HepG2 (cell line): ENCODE results near the gene PHF13. TPM values are rescaled to one million over a fixed set of nuclear protein-coding genes. Genes with fewer than 3 reads are reported as not detected.

Experiments used
- AGO2 ChIP-seq: fragments of 200-400 bp; formaldehyde crosslinking; optimal IDR thresholded peaks from 2 replicates; pipeline ENCODE3; 2017; ENCODE audit warnings: mild to moderate bottlenecking, low read depth, low read length, moderate library complexity
- ATF2 ChIP-seq: sonication (generic); formaldehyde crosslinking; IDR thresholded peaks from 2 replicates; pipeline ENCODE4 v1.4.0; 2020; ENCODE audit warnings: missing genetic modification reagents
- ELF4 ChIP-seq: sonication (generic); formaldehyde crosslinking; IDR thresholded peaks from 2 replicates; pipeline ENCODE4 v1.5.0; 2020; ENCODE audit warnings: missing genetic modification reagents, mild to moderate bottlenecking, moderate library complexity, borderline replicate concordance
- HOMEZ ChIP-seq: IDR thresholded peaks from 2 replicates; pipeline ENCODE4 v1.6.1; 2016; ENCODE audit warnings: low read depth
- IRF1 ChIP-seq: sonication (generic); formaldehyde crosslinking; IDR thresholded peaks from 2 replicates; pipeline ENCODE4 v1.4.0; 2020; ENCODE audit warnings: low read depth, mild to moderate bottlenecking, missing genetic modification reagents
- MYNN ChIP-seq: sonication (generic); formaldehyde crosslinking; IDR thresholded peaks from 2 replicates; pipeline ENCODE4 v1.4.0; 2020; ENCODE audit warnings: mild to moderate bottlenecking, low read depth, missing genetic modification reagents
- NR0B2 ChIP-seq: sonication (generic); formaldehyde crosslinking; IDR thresholded peaks from 2 replicates; pipeline ENCODE4 v1.4.0; 2020; ENCODE audit warnings: mild to moderate bottlenecking, missing genetic modification reagents
- POGK ChIP-seq: sonication (generic); formaldehyde crosslinking; conservative IDR thresholded peaks from 2 replicates; pipeline ENCODE4 v1.8.0; 2022; ENCODE audit warnings: mild to moderate bottlenecking, moderate library complexity, missing genetic modification reagents
- PRMT3 ChIP-seq: sonication (generic); formaldehyde crosslinking; IDR thresholded peaks from 2 replicates; pipeline ENCODE4 v1.8.1; 2022; ENCODE audit warnings: low read depth, mild to moderate bottlenecking, moderate library complexity, missing genetic modification reagents, borderline replicate concordance
- PTBP1 ChIP-seq: fragments of 200-400 bp; formaldehyde crosslinking; IDR thresholded peaks from 2 replicates; pipeline ENCODE4 v1.6.1; 2018; ENCODE audit warnings: low read length, low read depth; ENCODE audit not compliant: poor library complexity, severe bottlenecking
- SALL2 ChIP-seq: sonication (generic); formaldehyde crosslinking; IDR thresholded peaks from 2 replicates; pipeline ENCODE4 v1.8.1; 2023; ENCODE audit warnings: mild to moderate bottlenecking, missing genetic modification reagents, inconsistent platforms
- TCF12 ChIP-seq, 2 experiments: fragments of 450-650 bp in 1 of 2; sonication (generic) in 1 of 2; formaldehyde crosslinking in 1 of 2; IDR thresholded peaks; 2 replicates each; pipeline versions ENCODE4 v1.6.1 to v1.8.0; 2017 to 2022; ENCODE audit warnings: antibody characterized with exemption in 1 of 2, mild to moderate bottlenecking in 1 of 2, missing genetic modification reagents in 1 of 2, moderate library complexity in 1 of 2
- ZBTB14 ChIP-seq: sonication (generic); formaldehyde crosslinking; IDR thresholded peaks from 2 replicates; pipeline ENCODE4 v1.4.0; 2020; ENCODE audit warnings: missing genetic modification reagents
- ZMAT3 ChIP-seq: sonication (generic); formaldehyde crosslinking; conservative IDR thresholded peaks from 2 replicates; pipeline ENCODE4 v1.7.0; 2021; ENCODE audit warnings: missing genetic modification reagents
- ZNF17 ChIP-seq: sonication (generic); formaldehyde crosslinking; IDR thresholded peaks from 2 replicates; pipeline ENCODE4 v1.5.0; 2020; ENCODE audit warnings: mild to moderate bottlenecking, missing genetic modification reagents
- ZNF337 ChIP-seq: sonication (generic); formaldehyde crosslinking; IDR thresholded peaks from 2 replicates; pipeline ENCODE4 v1.5.1; 2020; ENCODE audit warnings: missing genetic modification reagents, low read depth, mild to moderate bottlenecking, borderline replicate concordance
- ZNF468 ChIP-seq: sonication (generic); formaldehyde crosslinking; IDR thresholded peaks from 2 replicates; pipeline ENCODE4 v1.8.0; 2022; ENCODE audit warnings: mild to moderate bottlenecking, moderate library complexity, missing genetic modification reagents
- ZNF530 ChIP-seq: sonication (generic); formaldehyde crosslinking; IDR thresholded peaks from 2 replicates; pipeline ENCODE4 v1.5.0; 2020; ENCODE audit warnings: low read depth, mild to moderate bottlenecking, missing genetic modification reagents
- ZNF547 ChIP-seq: sonication (generic); formaldehyde crosslinking; IDR thresholded peaks from 2 replicates; pipeline ENCODE4 v1.5.1; 2020; ENCODE audit warnings: mild to moderate bottlenecking, missing genetic modification reagents
- ZNF549 ChIP-seq: sonication (generic); formaldehyde crosslinking; IDR thresholded peaks from 2 replicates; pipeline ENCODE4 v1.5.0; 2020; ENCODE audit warnings: missing genetic modification reagents
- ZNF75D ChIP-seq: sonication (generic); formaldehyde crosslinking; IDR thresholded peaks from 2 replicates; pipeline ENCODE4 v1.8.1; 2023; ENCODE audit warnings: missing genetic modification reagents, mild to moderate bottlenecking, borderline replicate concordance
- polyA plus RNA-seq, 8 experiments: library from polyadenylated mRNA; depleted of rRNA in 3 of 8; stranded (reverse) in 7 of 8; unstranded in 1 of 8; fragments of >200 nt; fragmentation: Illumina TruSeq in 4 of 8; extraction: Trizol in 4 of 8; gene quantifications; 2 replicates each; pipeline versions ENCODE4 v1.2.1 to v1.2.3, GENCODE V29; 2011 to 2016; ENCODE audit warnings: low read depth in 4 of 8, missing spikeins in 1 of 8, mixed read lengths in 1 of 8; ENCODE audit not compliant: insufficient read depth in 1 of 8
- total RNA-seq, 5 experiments: library from RNA; depleted of rRNA; stranded (reverse); fragments of >200 nt; fragmentation: Illumina TruSeq; extraction: Trizol; gene quantifications; 2 replicates each; pipeline ENCODE4 v1.2.3, GENCODE V29; 2016; ENCODE audit warnings: low read depth in 1 of 5

The PHF13 gene
- total and polyA plus RNA-seq, 2 of the 13 experiments (the other 11 are each of a cell fraction or from before 2014, with no cell fraction given), result 4.7 to 7.4 TPM

- TF ChIP-seq HOMEZ (no peak), ZNF468 (CRISPR knock-in tag) (peak; percentile 61; the same call in 1 of the 2 replicates), ZNF549 (CRISPR knock-in tag) (no peak), SALL2 (CRISPR knock-in tag) (peak; percentile 81; the same call in 1 of the 2 replicates), ZNF530 (no peak), NR0B2 (CRISPR knock-in tag) (no peak; the same call in 1 of the 2 replicates), ATF2 (0 out of 2 replicates have a peak, but pooled peaks have one; percentile 19), POGK (CRISPR knock-in tag) (no peak), ZNF547 (CRISPR knock-in tag) (no peak; the same call in 1 of the 2 replicates), TCF12 (IDR thresholded peaks at IDR 0.05) (no peak), TCF12 (CRISPR knock-in tag; IDR thresholded peaks at IDR 0.05) (no peak), ZMAT3 (CRISPR knock-in tag) (peak; percentile 88), ZNF337 (CRISPR knock-in tag) (no peak), ELF4 (CRISPR knock-in tag) (no peak), MYNN (CRISPR knock-in tag) (no peak), AGO2 (peak; percentile 82), ZNF75D (CRISPR knock-in tag) (no peak), PRMT3 (CRISPR knock-in tag) (no peak), ZNF17 (no peak), IRF1 (CRISPR knock-in tag) (no peak), ZBTB14 (CRISPR knock-in tag) (peak; percentile 43; the same call in 1 of the 2 replicates), PTBP1 (peak; percentile 19)
Observed at GRCh38 chr1:6601923-6602668, 11.4 kb upstream of the PHF13 start (continued).
